ENCODE measurements around the gene ZNF808.
"Not testable (repeated sequence)": the region's sequence is repeated elsewhere in the genome, so short reads cannot be mapped to it uniquely, and the experiment has no call there.

Gene ZNF808

GRCh38 chr19:52527134-52527955 is at the start of gene ZNF808:
Gene ZNF808, plus strand, starts transcription at chr19:52527668. Its CDS starts 15,617 bp downstream, at chr19:52543285.
- Histone ChIP-seq H3K79me2 (ENCODE audit: insufficient read depth, low read depth) (no peaks in the 10 kb centered on the region), H3K4me2 (peak within 1 kb of the TSS; percentile 57; the same call in 1 of the 2 replicates), H4K20me1 (ENCODE audit: insufficient read depth) (no peaks in the 10 kb centered on the region), H3K27ac (peak within 1 kb of the TSS; percentile 78), H3K9ac (peak within 1 kb of the TSS; percentile 80), H3K4me1 (ENCODE audit: low read depth, poor library complexity, severe bottlenecking) (no peaks in the 10 kb centered on the region), H2AFZ (ENCODE audit: low read depth) (peak within 1 kb of the TSS; percentile 95), H3K4me3 (IDR thresholded peaks at IDR 0.05; ENCODE audit: insufficient read depth, low read depth, low read length) (no peak within 1 kb of the TSS), H3K36me3 (ENCODE audit: insufficient read depth) (no peaks in the 10 kb centered on the region), H3K27me3 (ENCODE audit: insufficient read depth, low read depth) (no peaks in the 10 kb centered on the region)
- TF ChIP-seq, protein P1, sequence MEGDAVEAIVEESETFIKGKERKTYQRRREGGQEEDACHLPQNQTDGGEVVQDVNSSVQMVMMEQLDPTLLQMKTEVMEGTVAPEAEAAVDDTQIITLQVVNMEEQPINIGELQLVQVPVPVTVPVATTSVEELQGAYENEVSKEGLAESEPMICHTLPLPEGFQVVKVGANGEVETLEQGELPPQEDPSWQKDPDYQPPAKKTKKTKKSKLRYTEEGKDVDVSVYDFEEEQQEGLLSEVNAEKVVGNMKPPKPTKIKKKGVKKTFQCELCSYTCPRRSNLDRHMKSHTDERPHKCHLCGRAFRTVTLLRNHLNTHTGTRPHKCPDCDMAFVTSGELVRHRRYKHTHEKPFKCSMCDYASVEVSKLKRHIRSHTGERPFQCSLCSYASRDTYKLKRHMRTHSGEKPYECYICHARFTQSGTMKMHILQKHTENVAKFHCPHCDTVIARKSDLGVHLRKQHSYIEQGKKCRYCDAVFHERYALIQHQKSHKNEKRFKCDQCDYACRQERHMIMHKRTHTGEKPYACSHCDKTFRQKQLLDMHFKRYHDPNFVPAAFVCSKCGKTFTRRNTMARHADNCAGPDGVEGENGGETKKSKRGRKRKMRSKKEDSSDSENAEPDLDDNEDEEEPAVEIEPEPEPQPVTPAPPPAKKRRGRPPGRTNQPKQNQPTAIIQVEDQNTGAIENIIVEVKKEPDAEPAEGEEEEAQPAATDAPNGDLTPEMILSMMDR (conservative IDR thresholded peaks at IDR 0.05; ENCODE audit: low read depth, low read length): peak; percentile 57

- not testable (repeated sequence) for H3K79me2 ChIP-seq (ENCODE audit: insufficient read depth, low read depth); H3K4me1 ChIP-seq (ENCODE audit: low read depth, poor library complexity, severe bottlenecking); H3K36me3 ChIP-seq (ENCODE audit: insufficient read depth); H3K27ac ChIP-seq; H3K4me2 ChIP-seq; H2AFZ ChIP-seq (ENCODE audit: low read depth); H3K27me3 ChIP-seq (ENCODE audit: insufficient read depth, low read depth); H3K9ac ChIP-seq; H3K4me3 ChIP-seq (IDR thresholded peaks at IDR 0.05; ENCODE audit: insufficient read depth, low read depth, low read length); H4K20me1 ChIP-seq (ENCODE audit: insufficient read depth)
Observed at GRCh38 chr19:52484111-52484743, 43.2 kb upstream of the ZNF808 start.

DNA sequence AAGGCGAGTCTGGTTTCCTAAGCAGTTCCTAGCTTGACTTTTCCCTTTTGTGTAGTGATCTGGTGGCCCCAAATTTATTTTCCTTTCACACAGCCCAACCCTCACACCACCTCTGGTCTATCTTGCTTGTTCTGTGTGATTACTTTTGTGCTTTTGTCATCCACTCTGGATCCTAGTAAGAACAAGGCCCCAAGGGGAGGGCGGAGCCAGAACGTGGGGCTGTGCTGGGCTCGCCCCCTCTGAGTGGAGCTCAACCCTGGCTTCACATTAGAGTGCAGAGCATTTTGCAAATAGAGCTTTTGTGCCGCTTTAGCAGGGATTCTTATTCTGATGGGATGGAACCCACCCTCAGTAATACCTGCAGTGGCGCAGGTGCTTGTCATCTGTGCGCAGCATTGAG is 42.4 kb upstream of the ZNF808 start:
- H3K36me3 ChIP-seq (ENCODE audit: insufficient read depth); H3K4me3 ChIP-seq (IDR thresholded peaks at IDR 0.05; ENCODE audit: insufficient read depth, low read depth, low read length); H3K9ac ChIP-seq; H3K27ac ChIP-seq; H3K4me1 ChIP-seq (ENCODE audit: low read depth, poor library complexity, severe bottlenecking); H4K20me1 ChIP-seq (ENCODE audit: insufficient read depth); H3K4me2 ChIP-seq; H3K27me3 ChIP-seq (ENCODE audit: insufficient read depth, low read depth); H2AFZ ChIP-seq (ENCODE audit: low read depth); H3K79me2 ChIP-seq (ENCODE audit: insufficient read depth, low read depth): not testable (repeated sequence)

- not testable (repeated sequence) for H3K27me3 ChIP-seq (ENCODE audit: insufficient read depth, low read depth); H4K20me1 ChIP-seq (ENCODE audit: insufficient read depth); H3K27ac ChIP-seq; H3K36me3 ChIP-seq (ENCODE audit: insufficient read depth); H3K79me2 ChIP-seq (ENCODE audit: insufficient read depth, low read depth); H2AFZ ChIP-seq (ENCODE audit: low read depth); H3K9ac ChIP-seq; H3K4me2 ChIP-seq; H3K4me1 ChIP-seq (ENCODE audit: low read depth, poor library complexity, severe bottlenecking); H3K4me3 ChIP-seq (IDR thresholded peaks at IDR 0.05; ENCODE audit: insufficient read depth, low read depth, low read length)
Observed at GRCh38 chr19:52485561-52486240, 41.8 kb upstream of the ZNF808 start.

DNA sequence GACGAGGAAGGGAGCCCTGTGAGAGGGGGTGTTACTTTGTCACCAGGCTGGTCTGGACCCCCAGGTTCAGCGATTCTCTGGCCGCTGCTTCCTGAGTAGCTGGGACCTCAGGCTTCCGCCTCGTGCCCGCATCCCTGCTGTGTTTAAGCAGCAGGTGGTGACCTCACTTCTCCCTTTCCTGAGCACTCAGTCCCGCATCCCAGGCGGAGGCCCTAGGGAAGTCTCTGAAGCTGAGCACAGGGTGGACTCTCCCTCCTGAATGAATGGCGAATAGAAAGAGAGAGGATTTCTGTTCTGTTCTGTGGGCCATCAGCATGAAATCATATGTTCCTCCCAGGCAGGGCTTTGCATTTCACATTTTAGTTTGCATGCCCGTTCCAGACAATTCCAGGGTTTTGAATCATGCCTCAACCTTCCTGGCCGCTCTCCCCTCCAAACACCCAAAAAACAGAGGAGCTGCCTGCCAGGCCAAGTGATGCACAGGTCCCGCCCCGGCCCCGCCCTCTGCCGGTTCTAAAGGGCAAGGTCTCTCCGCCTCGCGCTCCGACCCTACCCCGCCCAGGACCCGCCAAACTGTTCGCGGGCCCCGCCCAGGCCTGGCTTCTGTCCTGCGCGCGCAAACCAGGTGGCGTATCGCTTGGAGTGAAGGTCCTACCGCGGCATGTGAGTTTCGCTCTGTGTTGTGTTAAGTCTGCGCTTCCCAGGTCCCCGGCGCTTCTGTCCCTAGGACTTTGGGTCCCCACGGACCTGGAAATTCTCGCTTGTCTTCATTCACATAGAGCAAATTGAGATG is 35.1 kb upstream of the ZNF808 start:
- H3K9ac ChIP-seq: no peak overlapping the region
- no peak overlapping the region for H3K4me3 ChIP-seq (IDR thresholded peaks at IDR 0.05; ENCODE audit: insufficient read depth, low read depth, low read length)
- H4K20me1 ChIP-seq (ENCODE audit: insufficient read depth): no peaks in the 10 kb centered on the region
- TF ChIP-seq, protein P1 (conservative IDR thresholded peaks at IDR 0.05; ENCODE audit: low read depth, low read length): no peak
- no peak overlapping the region for H3K27ac ChIP-seq
- no peak overlapping the region for H3K4me2 ChIP-seq
- H2AFZ ChIP-seq (ENCODE audit: low read depth): no peak overlapping the region
- no peaks in the 10 kb centered on the region for H3K79me2 ChIP-seq (ENCODE audit: insufficient read depth, low read depth)
- H3K4me1 ChIP-seq (ENCODE audit: low read depth, poor library complexity, severe bottlenecking): no peaks in the 10 kb centered on the region
- H3K27me3 ChIP-seq (ENCODE audit: insufficient read depth, low read depth): no peaks in the 10 kb centered on the region; the same call in 1 of the 2 replicates
- H3K36me3 ChIP-seq (ENCODE audit: insufficient read depth): no peaks in the 10 kb centered on the region
